Endothelial cell of umbilical vein (primary cell): ENCODE data around the gene SUDS3. TPM values are rescaled to one million over a fixed set of nuclear protein-coding genes. Genes with fewer than 3 reads are reported as not detected.

ENCODE experiments used
- BruUV-seq: library from RNA; stranded (reverse); fragments of 400-500 nt; replicated peaks from 2 replicates; lab custom pipeline; 2021; lab: Mats Ljungman, UMichigan
- CTCF ChIA-PET: fragments of 300-600, 350-600 bp; sonication (Branson Sonifier 250); formaldehyde crosslinking; loops from one replicate; lab custom pipeline; 2021; ENCODE audit warnings: antibody characterized with exemption, inconsistent platforms; lab: Charles Lee
- POLR2A ChIA-PET: fragments of 300-600, 350-600 bp; sonication (Branson Sonifier 250); formaldehyde crosslinking; loops from one replicate; lab custom pipeline; 2021; ENCODE audit warnings: antibody characterized with exemption, inconsistent platforms; lab: Charles Lee
- DNase-seq: peaks from one replicate; pipeline ENCODE4 v3.0.0-alpha.2; 2011; ENCODE audit warnings: low read depth, low spot score
- FAIRE-seq: peaks from 2 replicates; lab custom pipeline; 2011; peaks lifted over from hg19 to GRCh38; lab: Jason Lieb, UNC
- H2AFZ ChIP-seq: 2 replicates; pipeline ENCODE4 v1.6.0; 2012; ENCODE audit warnings: low read depth, low read length, control low read depth, inconsistent platforms
- H3K27ac ChIP-seq: 2 replicates; pipeline ENCODE4 v1.5.1; 2011; ENCODE audit warnings: low read depth, mild to moderate bottlenecking, control low read depth, low read length, moderate library complexity; ENCODE audit not compliant: insufficient read depth
- H3K27me3 ChIP-seq, 2 experiments: 2 replicates each; pipeline versions ENCODE4 v1.6.0 to v1.6.1; 2011; ENCODE audit warnings: low read length in 2 of 2, mixed read lengths in 1 of 2; ENCODE audit not compliant: control insufficient read depth in 2 of 2, insufficient read depth in 2 of 2
- H3K36me3 ChIP-seq, 2 experiments: 2 replicates in 1 of 2; 3 replicates in 1 of 2; pipeline ENCODE4 v1.5.1; 2011; ENCODE audit warnings: low read length in 2 of 2, mild to moderate bottlenecking in 1 of 2, moderate library complexity in 1 of 2; ENCODE audit not compliant: control insufficient read depth in 2 of 2, insufficient read depth in 2 of 2; ENCODE audit errors: extremely low read depth in 1 of 2
- H3K4me1 ChIP-seq: 3 replicates; pipeline ENCODE4 v1.5.1; 2011; ENCODE audit warnings: mild to moderate bottlenecking, low read length; ENCODE audit not compliant: control insufficient read depth, insufficient read depth; ENCODE audit errors: extremely low read depth
- H3K4me2 ChIP-seq: 2 replicates; pipeline ENCODE4 v1.6.1; 2011; ENCODE audit warnings: low read length, control low read depth, mixed read lengths; ENCODE audit not compliant: insufficient read depth
- H3K4me3 ChIP-seq, 3 experiments: fragments of 200-600 bp in 1 of 3; sonication (generic), shearing (Covaris generic) in 1 of 3; replicated peaks in 1 of 3; 2 replicates each; pipeline ENCODE4 v1.5.1; 2011 to 2016; ENCODE audit warnings: control low read depth in 3 of 3, low read length in 3 of 3, mild to moderate bottlenecking in 2 of 3, inconsistent platforms in 1 of 3, low read depth in 1 of 3, moderate library complexity in 1 of 3; ENCODE audit not compliant: insufficient read depth in 1 of 3
- H3K79me2 ChIP-seq: 2 replicates; pipeline ENCODE4 v1.6.0; 2012; ENCODE audit warnings: low read length, inconsistent platforms; ENCODE audit not compliant: control insufficient read depth, insufficient read depth
- H3K9ac ChIP-seq: replicated peaks from 2 replicates; pipeline ENCODE3; 2011; ENCODE audit warnings: low read length, control low read depth; ENCODE audit not compliant: insufficient read depth; ENCODE audit errors: extremely low read depth
- H3K9me1 ChIP-seq: replicated peaks from 3 replicates; pipeline ENCODE4 v1.6.0; 2011; ENCODE audit warnings: mild to moderate bottlenecking, low read length; ENCODE audit not compliant: control insufficient read depth, insufficient read depth; ENCODE audit errors: extremely low read depth
- H3K9me3 ChIP-seq: replicated peaks from 2 replicates; pipeline ENCODE4 v1.5.1; 2012; ENCODE audit warnings: low read length, inconsistent platforms; ENCODE audit not compliant: control insufficient read depth, insufficient read depth
- H4K20me1 ChIP-seq: replicated peaks from 2 replicates; pipeline ENCODE3; 2011; ENCODE audit warnings: mild to moderate bottlenecking, low read length; ENCODE audit not compliant: control insufficient read depth, insufficient read depth; ENCODE audit errors: extremely low read depth
- CTCF ChIP-seq, 2 donors: IDR thresholded peaks; 1 replicate in 1 of 2; 2 replicates in 1 of 2; pipeline ENCODE4 v1.5.1; 2011; ENCODE audit warnings: low read length in 2 of 2, mild to moderate bottlenecking in 2 of 2, moderate library complexity in 2 of 2, control low read depth in 1 of 2, inconsistent platforms in 1 of 2, low read depth in 1 of 2; ENCODE audit not compliant: insufficient read depth in 1 of 2; ENCODE audit errors: extremely low read depth in 1 of 2
- EZH2 ChIP-seq: IDR thresholded peaks from 2 replicates; pipeline ENCODE4 v1.6.1; 2012; ENCODE audit warnings: borderline replicate concordance, low read depth, mild to moderate bottlenecking, moderate library complexity, low read length, inconsistent platforms; ENCODE audit not compliant: severe bottlenecking
- FOS ChIP-seq: IDR thresholded peaks from 2 replicates; pipeline ENCODE4 v1.6.1; 2011; ENCODE audit warnings: mild to moderate bottlenecking, low read length, moderate library complexity, borderline replicate concordance; ENCODE audit not compliant: insufficient read depth
- GATA2 ChIP-seq: IDR thresholded peaks from 2 replicates; pipeline ENCODE4 v1.7.0; 2011; ENCODE audit warnings: low read depth, mild to moderate bottlenecking, moderate library complexity, mixed read lengths, low read length; ENCODE audit not compliant: insufficient read length, insufficient read depth
- JUN ChIP-seq: IDR thresholded peaks from 2 replicates; pipeline ENCODE4 v1.6.1; 2011; ENCODE audit warnings: borderline replicate concordance, low read depth; ENCODE audit not compliant: insufficient read length, insufficient read depth
- MAX ChIP-seq: IDR thresholded peaks from 2 replicates; pipeline ENCODE4 v1.6.1; 2011; ENCODE audit not compliant: insufficient read depth, insufficient read length
- MYC ChIP-seq: IDR thresholded peaks from one replicate; pipeline ENCODE4 v1.6.1; 2011; ENCODE audit warnings: mild to moderate bottlenecking, low read depth, low read length
- POLR2A ChIP-seq: IDR thresholded peaks from 2 replicates; pipeline ENCODE4 v1.6.1; 2012; ENCODE audit warnings: low read depth, mild to moderate bottlenecking, control low read depth, low read length
- POLR2AphosphoS5 ChIP-seq: IDR thresholded peaks from 2 replicates; pipeline ENCODE4 v1.6.1; 2012; ENCODE audit warnings: low read depth, mild to moderate bottlenecking, control low read depth, low read length, moderate library complexity; ENCODE audit not compliant: insufficient read depth
- dilution Hi-C: fragments of 300-500 bp; cut with MboI; formaldehyde crosslinking; loops from one replicate; pipeline ENCODE4 v1.15.0; 2019; ENCODE audit warnings: low sequenced_read_pairs; ENCODE audit not compliant: extremely low pct_ligation_motif_present
- intact Hi-C: fragments of 100-400 bp; cut with micrococcal nuclease; formaldehyde crosslinking; loops from one replicate; pipeline ENCODE4 v1.10.0; 2022
- polyA plus RNA-seq, 4 experiments: library from polyadenylated mRNA; depleted of rRNA in 3 of 4; stranded (reverse) in 3 of 4; unstranded in 1 of 4; fragments of >200 nt; gene quantifications; 2 replicates each; pipeline versions ENCODE4 v1.2.1 to v1.2.3, GENCODE V29; 2011 to 2012; ENCODE audit warnings: missing spikeins in 1 of 4
- total RNA-seq: library from RNA; stranded (reverse); gene quantifications from 2 replicates; pipeline ENCODE4 v1.2.3, GENCODE V29; 2021

Gene SUDS3
- total and polyA plus RNA-seq, 2 donors (not counting 3 experiments of a cell fraction or from before 2014, with no cell fraction given) = 16.9 to 27.4 TPM

- no TSS peak for BruUV-seq
- peaks cover 16% of the 10 kb centered on the region for H3K4me1 ChIP-seq
- dilution Hi-C loops = no loop called here
- no peak overlapping the region for H3K27ac ChIP-seq
- FAIRE-seq (peak; percentile 88), DNase-seq (peak; percentile 69)
- peaks cover 4 to 15% of the 10 kb centered on the region in 2 experiments for H3K36me3 ChIP-seq
- no peaks in the 10 kb centered on the region for H3K9me1 ChIP-seq
- TF ChIP-seq CTCF (IDR thresholded peaks at IDR 0.05; ENCODE audit: extremely low read depth in 1 of 2, insufficient read depth in 1 of 2, low read depth in 1 of 2, low read length in 2 of 2) (peak; percentile 82 to 88), POLR2A (no peak)
- peak overlapping the region; percentile 86 for H3K9ac ChIP-seq
- H3K4me2 ChIP-seq = peak overlapping the region; percentile 98
- H2AFZ ChIP-seq = peak overlapping the region; percentile 52
- ChIA-PET POLR2A (no interaction called here), CTCF (interaction anchor here (0.5 to 7.1 kb wide), 36 partner anchors 9 to 1271 kb away, joined by 3 to 262 read pairs (median 5); partner anchors contain the start of gene PEBP1)
- peaks cover 32% of the 10 kb centered on the region for H3K79me2 ChIP-seq
- no peaks in the 10 kb centered on the region for H3K9me3 ChIP-seq
- intact Hi-C loops = loop anchor here (5.0 to 10.0 kb wide), 2 partner anchors 361 to 693 kb away; partner anchors contain the start of gene RFC5
- H4K20me1 ChIP-seq = no peaks in the 10 kb centered on the region
- H3K4me3 ChIP-seq = peak overlapping the region; percentile 80 to 94 (median 92)
- H3K27me3 ChIP-seq = no peaks in the 10 kb centered on the region
Measured at GRCh38 chr12:118377884-118378470, 1.6 kb downstream of the SUDS3 start.

GRCh38 chr12:118391424-118391823 lies 15.1 kb downstream of the SUDS3 start:
- FAIRE-seq = no peak
- no peak for DNase-seq
- H3K4me1 ChIP-seq = no peaks in the 10 kb centered on the region
- POLR2A ChIA-PET = no interaction called here
- no peak for TF ChIP-seq POLR2AphosphoS5
- TF ChIP-seq GATA2 = no peak
- TF ChIP-seq JUN = no peak
- TF ChIP-seq CTCF (IDR thresholded peaks at IDR 0.05; ENCODE audit: extremely low read depth in 1 of 2, insufficient read depth in 1 of 2, low read depth in 1 of 2, low read length in 2 of 2) = no peak
- no peak for TF ChIP-seq FOS
- no peak for TF ChIP-seq POLR2A
- TF ChIP-seq EZH2 = no peak
- no peak for TF ChIP-seq MAX
- TF ChIP-seq MYC = no peak
- CTCF ChIA-PET = interaction anchor here (1.1 to 1.5 kb wide), 3 partner anchors 13 to 15 kb away, joined by 4 to 6 read pairs (median 4); partner anchors contain the start of gene SUDS3
- peaks cover 13 to 32% of the 10 kb centered on the region in 2 experiments for H3K36me3 ChIP-seq
- H3K9me1 ChIP-seq = no peaks in the 10 kb centered on the region
- no peak overlapping the region for H3K4me2 ChIP-seq
- BruUV-seq = no TSS peak
- no peak overlapping the region for H3K9ac ChIP-seq
- no peaks in the 10 kb centered on the region for H3K9me3 ChIP-seq
- H3K27ac ChIP-seq = no peak overlapping the region
- no peak overlapping the region for H3K4me3 ChIP-seq
- no peaks in the 10 kb centered on the region for H3K27me3 ChIP-seq
- H4K20me1 ChIP-seq = no peaks in the 10 kb centered on the region
- H3K79me2 ChIP-seq = no peaks in the 10 kb centered on the region
- dilution Hi-C loops = no loop called here
- intact Hi-C loops = no loop called here
- H2AFZ ChIP-seq = no peak overlapping the region
